ENCODE data around the gene EHD1.

- no peak for TF ChIP-seq FOXA1 (IDR thresholded peaks at IDR 0.05)
- no peak for TF ChIP-seq SP1 (IDR thresholded peaks at IDR 0.05)
- TF ChIP-seq ZNF384 (IDR thresholded peaks at IDR 0.05): no peak
- TF ChIP-seq NFRKB (IDR thresholded peaks at IDR 0.05): no peak
- TF ChIP-seq FOXK2 (IDR thresholded peaks at IDR 0.05): no peak
- no peak for TF ChIP-seq SUZ12 (IDR thresholded peaks at IDR 0.05)
- TF ChIP-seq BHLHE40 (IDR thresholded peaks at IDR 0.05; ENCODE audit: borderline replicate concordance): no peak
- no peak for TF ChIP-seq CTBP1 (IDR thresholded peaks at IDR 0.05; ENCODE audit: borderline replicate concordance)
- TF ChIP-seq PKNOX1 (IDR thresholded peaks at IDR 0.05): no peak
- TF ChIP-seq ELF4 (IDR thresholded peaks at IDR 0.05): no peak
- TF ChIP-seq FOXM1 (IDR thresholded peaks at IDR 0.05; ENCODE audit: borderline replicate concordance): no peak
- no peak for TF ChIP-seq HDGF (IDR thresholded peaks at IDR 0.05; ENCODE audit: borderline replicate concordance)
- TF ChIP-seq TARDBP (IDR thresholded peaks at IDR 0.05): no peak
These were observed 44.8 kb upstream of the EHD1 start for GRCh38 chr11:64923151-64923661.

Measured in HEK293T (cell line).